ENCODE measurements around the gene NEK4. TPM values are rescaled to one million over a fixed set of nuclear protein-coding genes. Genes with fewer than 3 reads are reported as not detected.

Gene NEK4
- polyA plus RNA-seq (2012; ENCODE audit: low read depth, missing spikeins): 5.1 TPM

DNA sequence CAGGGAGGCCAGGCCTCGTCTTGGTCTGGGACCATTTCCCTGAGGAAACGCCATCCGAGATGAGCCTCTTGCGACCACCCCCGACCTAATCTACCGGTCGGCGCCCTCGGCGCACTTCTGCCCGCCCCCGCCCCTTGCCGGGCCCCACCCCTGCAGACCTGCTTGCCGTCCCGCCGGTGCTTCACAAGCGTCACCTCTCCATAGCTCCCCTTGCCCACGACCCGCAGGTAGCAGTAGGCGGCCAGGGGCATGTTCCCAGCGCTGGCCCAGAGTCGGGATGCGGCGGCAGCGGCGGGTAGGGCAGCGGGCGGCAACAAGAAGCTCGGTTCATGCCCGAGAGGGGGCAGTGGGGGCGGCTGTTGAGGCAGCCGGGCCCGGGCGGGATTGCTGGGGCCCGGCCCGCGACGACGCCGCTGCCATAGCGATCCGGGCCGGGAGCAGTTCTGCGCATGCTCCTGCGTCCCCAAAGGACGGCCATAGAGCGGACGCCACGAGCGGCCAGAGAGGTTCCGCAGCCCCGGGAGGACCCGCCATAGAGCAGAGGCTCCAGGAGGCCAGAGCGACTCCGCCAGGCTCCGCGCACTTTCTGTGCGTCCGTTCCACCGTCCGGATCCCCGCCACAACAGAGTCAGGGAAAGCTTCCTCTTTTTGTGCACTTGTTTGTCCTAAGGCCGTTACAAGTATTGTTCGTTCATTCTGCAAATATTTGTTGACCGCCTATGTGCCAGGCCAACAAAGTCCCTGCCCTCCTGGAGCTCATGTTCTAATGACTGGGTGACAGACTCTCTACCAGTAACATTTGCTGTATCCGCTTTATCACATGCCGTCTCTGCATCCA is at the start of gene NEK4:
TSS of gene NEK4 (minus strand) at position 445 of the 838 bp plus-strand sequence. CDS start at position 251, 194 bp downstream.
- TF ChIP-seq SPI1 (IDR thresholded peaks at IDR 0.05; ENCODE audit: low read depth, low read length) (no peak), TAF1 (IDR thresholded peaks at IDR 0.05; ENCODE audit: low read depth, low read length) (peak; percentile 92), POLR2A (IDR thresholded peaks at IDR 0.05; ENCODE audit: low read depth, low read length) (peak; percentile 97), POLR2AphosphoS5 (IDR thresholded peaks at IDR 0.05; ENCODE audit: low read depth, low read length) (peak; percentile 96), POU2F2 (IDR thresholded peaks at IDR 0.05; ENCODE audit: low read depth, low read length) (peak; percentile 57), PAX5 (IDR thresholded peaks at IDR 0.05; ENCODE audit: insufficient read depth, low read length, severe bottlenecking) (no peak)
- FAIRE-seq (peak; percentile 87), DNase-seq (ENCODE audit: insufficient read length, low spot score) (peak; percentile 91)

GRCh38 chr3:52819936-52820335 is 49.2 kb upstream of the NEK4 start:
- TF ChIP-seq SPI1 (IDR thresholded peaks at IDR 0.05; ENCODE audit: low read depth, low read length): no peak
- no peak for TF ChIP-seq POU2F2 (IDR thresholded peaks at IDR 0.05; ENCODE audit: low read depth, low read length)
- TF ChIP-seq POLR2A (IDR thresholded peaks at IDR 0.05; ENCODE audit: low read depth, low read length): no peak
- no peak for TF ChIP-seq PAX5 (IDR thresholded peaks at IDR 0.05; ENCODE audit: insufficient read depth, low read length, severe bottlenecking)
- FAIRE-seq (no peak), DNase-seq (ENCODE audit: insufficient read length, low spot score) (no peak)

- DNase-seq (ENCODE audit: insufficient read length, low spot score) (no peak), FAIRE-seq (no peak)
- TF ChIP-seq POU2F2 (IDR thresholded peaks at IDR 0.05; ENCODE audit: low read depth, low read length) (no peak), POLR2A (IDR thresholded peaks at IDR 0.05; ENCODE audit: low read depth, low read length) (no peak), POLR2AphosphoS5 (IDR thresholded peaks at IDR 0.05; ENCODE audit: low read depth, low read length) (no peak), SPI1 (IDR thresholded peaks at IDR 0.05; ENCODE audit: low read depth, low read length) (no peak), PAX5 (IDR thresholded peaks at IDR 0.05; ENCODE audit: insufficient read depth, low read length, severe bottlenecking) (no peak)
Measured at GRCh38 chr3:52817860-52818259, 47.1 kb upstream of the NEK4 start.

DNA sequence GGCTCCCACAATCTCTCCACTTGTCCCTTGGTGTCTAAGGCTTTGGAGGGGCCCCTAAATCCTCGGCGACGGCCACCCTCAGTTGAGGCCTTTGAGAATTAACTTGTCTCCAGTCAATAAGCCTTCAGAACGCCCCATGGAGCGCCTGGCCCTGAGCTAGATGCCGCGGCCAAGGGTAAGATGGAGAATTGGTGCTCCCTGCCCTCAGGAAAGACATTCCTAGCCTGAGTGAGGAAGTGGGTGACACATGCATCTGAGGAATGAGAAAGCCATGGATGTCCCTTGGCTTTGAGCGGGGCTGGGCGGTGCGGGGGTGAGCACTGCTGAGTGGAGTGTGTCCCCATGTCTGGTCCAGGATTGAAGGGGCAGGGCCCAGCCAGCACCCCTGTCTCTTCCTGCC is 46.5 kb upstream of the NEK4 start:
- DNase-seq (ENCODE audit: insufficient read length, low spot score) (no peak), FAIRE-seq (no peak)
- TF ChIP-seq SPI1 (IDR thresholded peaks at IDR 0.05; ENCODE audit: low read depth, low read length): no peak
- no peak for TF ChIP-seq POLR2A (IDR thresholded peaks at IDR 0.05; ENCODE audit: low read depth, low read length)
- TF ChIP-seq POU2F2 (IDR thresholded peaks at IDR 0.05; ENCODE audit: low read depth, low read length): no peak

GRCh38 chr3:52816654-52817053 is 45.9 kb upstream of the NEK4 start:
- TF ChIP-seq SPI1 (IDR thresholded peaks at IDR 0.05; ENCODE audit: low read depth, low read length) (no peak), POU2F2 (IDR thresholded peaks at IDR 0.05; ENCODE audit: low read depth, low read length) (no peak), TAF1 (IDR thresholded peaks at IDR 0.05; ENCODE audit: low read depth, low read length) (no peak), POLR2AphosphoS5 (IDR thresholded peaks at IDR 0.05; ENCODE audit: low read depth, low read length) (no peak), PAX5 (IDR thresholded peaks at IDR 0.05; ENCODE audit: insufficient read depth, low read length, severe bottlenecking) (no peak), POLR2A (IDR thresholded peaks at IDR 0.05; ENCODE audit: low read depth, low read length) (no peak)
- FAIRE-seq: no peak

DNA sequence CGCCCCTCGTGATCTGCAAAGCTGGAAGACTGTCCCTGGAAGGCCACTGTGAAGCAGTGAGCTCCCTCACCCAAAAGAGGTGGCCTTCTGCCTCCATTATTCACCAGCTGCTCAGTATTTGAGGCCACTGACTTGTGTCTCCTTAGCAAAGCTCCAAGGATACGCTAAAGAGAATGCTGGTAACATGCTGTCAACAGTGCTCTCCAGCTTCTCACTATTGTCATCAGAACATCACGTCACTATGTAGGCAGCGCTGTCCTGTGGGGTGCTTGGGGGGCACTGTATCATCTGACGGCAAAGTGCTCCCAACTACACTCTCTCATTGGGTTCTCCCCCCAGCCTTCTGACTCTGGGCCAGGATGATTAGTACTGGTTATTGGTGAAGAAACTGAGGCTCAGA is 45.5 kb upstream of the NEK4 start:
- TF ChIP-seq TAF1 (IDR thresholded peaks at IDR 0.05; ENCODE audit: low read depth, low read length) (no peak), POLR2A (IDR thresholded peaks at IDR 0.05; ENCODE audit: low read depth, low read length) (no peak), PAX5 (IDR thresholded peaks at IDR 0.05; ENCODE audit: insufficient read depth, low read length, severe bottlenecking) (no peak), POLR2AphosphoS5 (IDR thresholded peaks at IDR 0.05; ENCODE audit: low read depth, low read length) (no peak), SPI1 (IDR thresholded peaks at IDR 0.05; ENCODE audit: low read depth, low read length) (no peak), POU2F2 (IDR thresholded peaks at IDR 0.05; ENCODE audit: low read depth, low read length) (no peak)
- no peak for DNase-seq (ENCODE audit: insufficient read length, low spot score)
- no peak for FAIRE-seq

More at GRCh38 chr3:52816654-52817053, 45.9 kb upstream of the NEK4 start:
- DNase-seq (ENCODE audit: insufficient read length, low spot score): no peak

GRCh38 chr3:52813810-52814209 is 43.1 kb upstream of the NEK4 start:
- no peak for DNase-seq (ENCODE audit: insufficient read length, low spot score)
- no peak for TF ChIP-seq PAX5 (IDR thresholded peaks at IDR 0.05; ENCODE audit: insufficient read depth, low read length, severe bottlenecking)
- no peak for FAIRE-seq

DNA sequence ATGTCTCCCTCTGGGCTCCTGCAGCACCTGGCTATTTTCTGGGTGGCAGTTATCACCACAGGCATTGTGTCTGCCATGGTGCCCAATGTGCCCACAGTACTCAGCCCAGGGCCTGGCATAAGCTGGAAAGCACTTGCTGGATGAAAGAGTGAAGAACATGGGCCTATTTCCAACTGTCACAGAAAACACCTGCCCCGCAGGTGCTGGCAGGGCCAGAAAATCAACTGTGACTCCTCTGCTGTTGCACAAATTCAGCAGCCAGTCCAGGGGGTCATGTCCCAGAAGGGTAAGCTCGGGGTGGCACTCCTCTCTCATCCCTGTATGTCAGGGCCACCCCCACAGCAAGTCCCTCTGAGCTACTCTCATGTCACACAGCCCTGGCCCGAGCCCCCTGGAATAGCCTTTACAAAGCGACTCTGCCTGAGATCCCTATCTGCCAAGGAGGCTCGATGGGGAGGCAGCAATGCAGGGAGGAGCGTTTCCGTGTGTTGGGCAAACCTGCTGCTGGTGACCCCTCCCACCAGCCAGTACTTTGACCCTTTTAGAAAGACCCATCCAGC is 40.8 kb upstream of the NEK4 start:
- FAIRE-seq: no peak
- TF ChIP-seq POU2F2 (IDR thresholded peaks at IDR 0.05; ENCODE audit: low read depth, low read length): no peak
- TF ChIP-seq POLR2AphosphoS5 (IDR thresholded peaks at IDR 0.05; ENCODE audit: low read depth, low read length): no peak
- no peak for TF ChIP-seq TAF1 (IDR thresholded peaks at IDR 0.05; ENCODE audit: low read depth, low read length)
- TF ChIP-seq PAX5 (IDR thresholded peaks at IDR 0.05; ENCODE audit: insufficient read depth, low read length, severe bottlenecking): no peak
- no peak for TF ChIP-seq POLR2A (IDR thresholded peaks at IDR 0.05; ENCODE audit: low read depth, low read length)
- TF ChIP-seq SPI1 (IDR thresholded peaks at IDR 0.05; ENCODE audit: low read depth, low read length): no peak
- DNase-seq (ENCODE audit: insufficient read length, low spot score): no peak

DNA sequence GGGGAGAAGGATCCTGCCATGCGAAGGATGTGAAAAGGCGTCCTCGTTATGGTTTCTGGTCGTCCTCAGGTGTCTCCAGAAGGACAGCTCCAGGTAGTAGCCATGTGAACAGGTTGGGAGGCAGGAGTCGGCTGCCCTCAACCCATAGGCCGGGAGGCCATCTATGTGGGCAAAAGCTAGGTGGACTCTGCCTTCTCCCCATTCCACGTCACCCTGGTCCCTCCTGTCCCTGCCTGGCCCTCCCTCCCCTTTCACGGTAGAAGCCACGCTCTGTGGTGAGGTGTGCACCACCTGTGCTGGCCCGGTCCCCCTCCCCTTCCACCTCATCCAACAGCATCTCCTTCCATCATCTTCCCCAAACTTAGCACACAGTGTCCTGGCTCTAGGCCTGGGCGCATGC is 40.2 kb upstream of the NEK4 start:
- DNase-seq (ENCODE audit: insufficient read length, low spot score) (no peak), FAIRE-seq (no peak)
- no peak for TF ChIP-seq POLR2AphosphoS5 (IDR thresholded peaks at IDR 0.05; ENCODE audit: low read depth, low read length)
- no peak for TF ChIP-seq POLR2A (IDR thresholded peaks at IDR 0.05; ENCODE audit: low read depth, low read length)
- TF ChIP-seq SPI1 (IDR thresholded peaks at IDR 0.05; ENCODE audit: low read depth, low read length): no peak
- TF ChIP-seq POU2F2 (IDR thresholded peaks at IDR 0.05; ENCODE audit: low read depth, low read length): no peak
- TF ChIP-seq TAF1 (IDR thresholded peaks at IDR 0.05; ENCODE audit: low read depth, low read length): no peak
- no peak for TF ChIP-seq PAX5 (IDR thresholded peaks at IDR 0.05; ENCODE audit: insufficient read depth, low read length, severe bottlenecking)

Data from GM12891 (cell line).